IMR-90 (cell line): ENCODE results near the gene GTF2H4. TPM values are rescaled to one million over a fixed set of nuclear protein-coding genes. Genes with fewer than 3 reads are reported as not detected.

Experiments used
- ATAC-seq: fragments of 200-7000 bp; cut with Tn5 transposase; 2 replicates; pipeline ENCODE4 v1.9.1; 2020; ENCODE audit warnings: low read depth, mild to moderate bottlenecking, moderate library complexity
- BruUV-seq: library from RNA; stranded (reverse); fragments of 400-500 nt; replicated peaks from 2 replicates; lab custom pipeline; 2021; lab: Mats Ljungman, UMichigan
- CTCF ChIA-PET: fragments of 300-600 bp; formaldehyde crosslinking; extraction: SDS; loops from one replicate; lab custom pipeline; 2021; ENCODE audit warnings: antibody characterized with exemption; lab: Yijun Ruan, JAX
- POLR2A ChIA-PET: fragments of 300-600 bp; sonication (Branson Sonifier 250); formaldehyde crosslinking; loops from one replicate; lab custom pipeline; 2022; ENCODE audit warnings: antibody characterized with exemption; ENCODE audit not compliant: unreplicated experiment; lab: Charles Lee
- DNase-seq: peaks from one replicate; pipeline ENCODE4 v3.0.0; 2013
- H2AFZ ChIP-seq: replicated peaks from 2 replicates; pipeline ENCODE3; 2013; ENCODE audit warnings: low read length, mild to moderate bottlenecking; ENCODE audit not compliant: poor library complexity
- H2AK5ac ChIP-seq: 2 replicates; pipeline ENCODE4 v1.6.1; 2013; ENCODE audit warnings: low read depth, low read length, inconsistent platforms
- H2AK9ac ChIP-seq: replicated peaks from 2 replicates; pipeline ENCODE3; 2013; ENCODE audit warnings: mild to moderate bottlenecking, low read depth, low read length, moderate library complexity; ENCODE audit not compliant: poor library complexity
- H2BK120ac ChIP-seq: 2 replicates; pipeline ENCODE4 v1.6.1; 2013; ENCODE audit warnings: low read depth, low read length, inconsistent platforms
- H2BK15ac ChIP-seq: 3 replicates; pipeline ENCODE4 v1.6.1; 2013; ENCODE audit warnings: low read depth, low read length, inconsistent platforms
- H2BK20ac ChIP-seq: 2 replicates; pipeline ENCODE4 v1.6.1; 2013; ENCODE audit warnings: low read depth, mild to moderate bottlenecking, inconsistent platforms, low read length, moderate library complexity
- H2BK5ac ChIP-seq: 2 replicates; pipeline ENCODE4 v1.6.1; 2013; ENCODE audit warnings: mild to moderate bottlenecking, low read depth, low read length, inconsistent platforms; ENCODE audit not compliant: poor library complexity, severe bottlenecking
- H3K14ac ChIP-seq: replicated peaks from 2 replicates; pipeline ENCODE4 v1.6.1; 2013; ENCODE audit warnings: low read depth, low read length, inconsistent platforms
- H3K18ac ChIP-seq: 2 replicates; pipeline ENCODE4 v1.6.1; 2013; ENCODE audit warnings: low read depth, low read length, control low read depth
- H3K23ac ChIP-seq: 2 replicates; pipeline ENCODE4 v1.6.1; 2013; ENCODE audit warnings: low read depth, low read length, inconsistent platforms
- H3K27ac ChIP-seq: 2 replicates; pipeline ENCODE4 v1.5.1; 2013; ENCODE audit warnings: mild to moderate bottlenecking, control low read depth, low read length; ENCODE audit not compliant: insufficient read depth
- H3K27me3 ChIP-seq: 2 replicates; pipeline ENCODE4 v1.6.1; 2013; ENCODE audit warnings: low read length; ENCODE audit not compliant: control insufficient read depth, insufficient read depth
- H3K36me3 ChIP-seq: 2 replicates; pipeline ENCODE4 v1.6.1; 2013; ENCODE audit warnings: low read length, mixed read lengths; ENCODE audit not compliant: control insufficient read depth, insufficient read depth
- H3K4ac ChIP-seq: 2 replicates; pipeline ENCODE4 v1.6.1; 2013; ENCODE audit warnings: low read depth, low read length, inconsistent platforms
- H3K4me1 ChIP-seq: 2 replicates; pipeline ENCODE4 v1.6.1; 2013; ENCODE audit warnings: low read length, mixed read lengths; ENCODE audit not compliant: control insufficient read depth, insufficient read depth
- H3K4me2 ChIP-seq: 2 replicates; pipeline ENCODE4 v1.6.1; 2013; ENCODE audit warnings: low read depth, mild to moderate bottlenecking, control low read depth, low read length, moderate library complexity
- H3K4me3 ChIP-seq: 2 replicates; pipeline ENCODE4 v1.5.1; 2013; ENCODE audit warnings: low read depth, mild to moderate bottlenecking, control low read depth, low read length, moderate library complexity; ENCODE audit not compliant: insufficient read depth
- H3K56ac ChIP-seq: 2 replicates; pipeline ENCODE4 v1.6.1; 2013; ENCODE audit warnings: low read length, inconsistent platforms; ENCODE audit not compliant: insufficient read depth; ENCODE audit errors: extremely low read depth
- H3K79me1 ChIP-seq, 2 experiments: 2 replicates each; pipeline ENCODE4 v1.6.1; 2013; ENCODE audit warnings: low read length in 2 of 2, inconsistent platforms in 1 of 2, low read depth in 1 of 2
- H3K9ac ChIP-seq: 2 replicates; pipeline ENCODE4 v1.6.1; 2013; ENCODE audit warnings: low read depth, low read length, control low read depth
- H3K9me1 ChIP-seq: 2 replicates; pipeline ENCODE4 v1.6.1; 2013; ENCODE audit warnings: low read length, inconsistent platforms; ENCODE audit not compliant: insufficient read depth
- H3K9me3 ChIP-seq: 2 replicates; pipeline ENCODE4 v1.6.1; 2013; ENCODE audit warnings: low read length; ENCODE audit not compliant: control insufficient read depth, insufficient read depth
- H4K20me1 ChIP-seq: 2 replicates; pipeline ENCODE4 v1.6.1; 2013; ENCODE audit warnings: low read length, inconsistent platforms; ENCODE audit not compliant: insufficient read depth
- H4K5ac ChIP-seq: 2 replicates; pipeline ENCODE4 v1.6.1; 2013; ENCODE audit warnings: mild to moderate bottlenecking, low read depth, low read length, control low read depth
- H4K8ac ChIP-seq, 2 experiments: 2 replicates each; pipeline ENCODE4 v1.6.1; 2013; ENCODE audit warnings: low read depth in 2 of 2, low read length in 2 of 2, control low read depth in 1 of 2, inconsistent platforms in 1 of 2
- H4K91ac ChIP-seq: 2 replicates; pipeline ENCODE4 v1.6.1; 2013; ENCODE audit warnings: low read depth, low read length, inconsistent platforms; ENCODE audit not compliant: insufficient read depth
- MXI1 ChIP-seq: IDR thresholded peaks from 2 replicates; pipeline ENCODE4 v1.6.1; 2012; ENCODE audit warnings: low read depth, mild to moderate bottlenecking, low read length, moderate library complexity, borderline replicate concordance
- USF2 ChIP-seq: fragments of 150-350 bp; IDR thresholded peaks from 2 replicates; pipeline ENCODE4 v1.6.1; 2017; ENCODE audit warnings: mild to moderate bottlenecking, antibody characterized with exemption, low read length, low read depth
- WGBS, 2 experiments: methylation state at CpG; one replicate each; pipeline versions ENCODE4 v1.1.5 to v1.1.7; 2013; ENCODE audit warnings: missing lambda C conversion rate in 2 of 2; ENCODE audit not compliant: insufficient read length in 1 of 2; ENCODE audit errors: extremely low coverage in 2 of 2; 5-methylcytosine and 5-hydroxymethylcytosine counted together
- dilution Hi-C: fragments of 300-500 bp; cut with HindIII; formaldehyde crosslinking; loops from one replicate; pipeline ENCODE4 v1.14.3; 2018; ENCODE audit warnings: low sequenced_read_pairs; ENCODE audit not compliant: unreplicated experiment
- in situ Hi-C: fragments of 300-500 bp; cut with MboI; formaldehyde crosslinking; loops from 3 replicates; pipeline ENCODE4 v1.14.3; 2019; ENCODE audit warnings: low sequenced_read_pairs, inconsistent platforms, mixed read lengths
- intact Hi-C: fragments of 100-400 bp; cut with micrococcal nuclease; formaldehyde crosslinking; loops from 2 replicates; pipeline ENCODE4 v1.10.0; 2022
- polyA plus RNA-seq, 3 experiments: library from polyadenylated mRNA; depleted of rRNA; stranded (reverse); fragments of >200 nt; gene quantifications; 2 replicates each; pipeline ENCODE4 v1.2.3, GENCODE V29; 2012; ENCODE audit warnings: low replicate concordance in 1 of 3
- total RNA-seq: library from RNA; depleted of rRNA; stranded (reverse); fragments of >200 nt; gene quantifications from 2 replicates; pipeline ENCODE4 v1.2.3, GENCODE V29; 2012

The GTF2H4 gene
- total and polyA plus RNA-seq, 2 of the 4 experiments (the other 2 are of a cell fraction), result 13.4 to 30.8 TPM

- peaks cover 6% of the 10 kb centered on the region for H3K36me3 ChIP-seq
- no peak overlapping the region for H3K4ac ChIP-seq
- H4K91ac ChIP-seq, result no peak overlapping the region
- dilution Hi-C loops, result no loop called here
- no peak overlapping the region for H3K23ac ChIP-seq
- no peaks in the 10 kb centered on the region for H3K4me1 ChIP-seq
- no peak overlapping the region for H3K9ac ChIP-seq
- no peak overlapping the region for H2AFZ ChIP-seq
- H4K5ac ChIP-seq, result no peak overlapping the region
- 92% methylated on average over 2 of the region's 3 CpGs; no CpG with 5 or more reads in 1 of the 2 experiments for WGBS, 2 experiments
- no peaks in the 10 kb centered on the region for H3K79me1 ChIP-seq
- BruUV-seq, result no TSS peak
- H3K56ac ChIP-seq, result no peak overlapping the region
- no peaks in the 10 kb centered on the region for H4K20me1 ChIP-seq
- no peak overlapping the region for H2AK5ac ChIP-seq
- H3K14ac ChIP-seq, result no peak overlapping the region
- no peak overlapping the region for H3K18ac ChIP-seq
- H3K9me3 ChIP-seq, result peaks cover 4% of the 10 kb centered on the region
- no peak overlapping the region for H2BK15ac ChIP-seq
- DNase-seq (no peak), ATAC-seq (no peak)
- no peak overlapping the region for H3K4me2 ChIP-seq
- no peak overlapping the region for H4K8ac ChIP-seq
- H2BK120ac ChIP-seq, result no peak overlapping the region
- POLR2A ChIA-PET, result no interaction called here
- CTCF ChIA-PET, result interaction anchor here (0.6 kb wide), 1 partner anchor 106 kb away, joined by 5 read pairs; no protein-coding TSS in a partner anchor
- H3K27me3 ChIP-seq, result peaks cover 14% of the 10 kb centered on the region; the same call in 1 of the 2 replicates
- no peak overlapping the region for H3K27ac ChIP-seq
- no peak overlapping the region for H2BK5ac ChIP-seq
- no peaks in the 10 kb centered on the region for H3K9me1 ChIP-seq
- no peak overlapping the region for H2BK20ac ChIP-seq
- TF ChIP-seq USF2 (peak; percentile 42; the same call in 1 of the 2 replicates), MXI1 (no peak)
- in situ Hi-C loops, result no loop called here
- no peak overlapping the region for H2AK9ac ChIP-seq
- intact Hi-C loops, result no loop called here
- no peak overlapping the region for H3K4me3 ChIP-seq
Observed at GRCh38 chr6:30928677-30929076, 20.7 kb downstream of the GTF2H4 start.
